HG03442 (cell line): ENCODE data around the gene FAH.

Experiments used
- ATAC-seq: cut with Tn5 transposase; IDR thresholded peaks from one replicate; pipeline ENCODE4 v1.9.1; 2021; ENCODE audit warnings: mild to moderate bottlenecking, moderate library complexity; ENCODE audit not compliant: unreplicated experiment

FAH gene

GRCh38 chr15:80231371-80231770, 78.6 kb downstream of the FAH start:
- ATAC-seq = no peak

- no peak for ATAC-seq
Observed at GRCh38 chr15:80233581-80233980, 80.8 kb downstream of the FAH start.

- no peak for ATAC-seq
Observed at GRCh38 chr15:80234883-80235282, 82.1 kb downstream of the FAH start.
